Right ventricle myocardium inferior (tissue), 1 donor: ENCODE results near the gene AGMO. TPM values are rescaled to one million over a fixed set of nuclear protein-coding genes. Genes with fewer than 3 reads are reported as not detected.
A peak's percentile ranks its signal among the peaks of the same experiment; 100 is the strongest.

Experiments used
- ATAC-seq: fragments of 200-7000 bp; cut with Tn5 transposase; one replicate; pipeline ENCODE4 v1.9.1; 2020; ENCODE audit warnings: mild to moderate bottlenecking, moderate library complexity
- DNase-seq: peaks from one replicate; pipeline ENCODE4 v3.0.0; 2021; ENCODE audit errors: missing footprints
- intact Hi-C: fragments of 100-400 bp; cut with DNase I; formaldehyde crosslinking; loops from one replicate; pipeline ENCODE4 v1.11.0; 2022
- long read RNA-seq: library from polyadenylated mRNA; unstranded; transcript quantifications from one replicate; pipeline ENCODE4 v2.0.0, GENCODE V29; 2021
- total RNA-seq: library from RNA; stranded (reverse); fragmentation: NEBNext Ultra II Directional; extraction: Animal tissue kit (Norgen Biotek cat#: 25700); gene quantifications from one replicate; pipeline ENCODE4 v1.2.1, GENCODE V29; 2021
- donor health status: DM: no; HTN: yes; CAD: no; lungs with severe emphysema.

Gene AGMO
- 0.16 TPM for total RNA-seq
- long read RNA-seq = 0 reads

GRCh38 chr7:15561835-15562234 is at the start of gene AGMO:
AGMO (minus strand) TSS chr7:15562015.
- DNase-seq (peak; percentile 76), ATAC-seq (peak; percentile 81)
- intact Hi-C loops = no loop called here

GRCh38 chr7:15610503-15610902 is 48.7 kb upstream of the AGMO start:
- no peak for DNase-seq
- ATAC-seq = no peak
- intact Hi-C loops = no loop called here

GRCh38 chr7:15609287-15609686 is 47.5 kb upstream of the AGMO start:
- intact Hi-C loops = no loop called here
- ATAC-seq = no peak

GRCh38 chr7:15607529-15608210 is 45.9 kb upstream of the AGMO start:
- intact Hi-C loops = no loop called here
- DNase-seq = no peak
- ATAC-seq = no peak

More at GRCh38 chr7:15609287-15609686, 47.5 kb upstream of the AGMO start:
- no peak for DNase-seq

GRCh38 chr7:15606561-15606960 is 44.7 kb upstream of the AGMO start:
- intact Hi-C loops = no loop called here
- DNase-seq (no peak), ATAC-seq (no peak)

GRCh38 chr7:15604166-15604565 is 42.4 kb upstream of the AGMO start:
- ATAC-seq = no peak
- intact Hi-C loops = no loop called here
- DNase-seq = no peak

GRCh38 chr7:15603124-15603523 is 41.3 kb upstream of the AGMO start:
- ATAC-seq (no peak), DNase-seq (no peak)
- intact Hi-C loops = no loop called here

- ATAC-seq (no peak), DNase-seq (no peak)
- intact Hi-C loops = no loop called here
These were observed 40.4 kb upstream of the AGMO start for GRCh38 chr7:15602236-15602635.

GRCh38 chr7:15601175-15601574 is 39.4 kb upstream of the AGMO start:
- DNase-seq (no peak), ATAC-seq (no peak)
- intact Hi-C loops = no loop called here

- no peak for ATAC-seq
- DNase-seq = no peak
- intact Hi-C loops = no loop called here
These were observed 38.5 kb upstream of the AGMO start for GRCh38 chr7:15600298-15600697.

GRCh38 chr7:15594461-15594860 is 32.6 kb upstream of the AGMO start:
- ATAC-seq (no peak), DNase-seq (no peak)
- intact Hi-C loops = no loop called here

- no peak for ATAC-seq
- intact Hi-C loops = no loop called here
These were observed 31.6 kb upstream of the AGMO start for GRCh38 chr7:15593382-15593781.

GRCh38 chr7:15586266-15586665 is 24.5 kb upstream of the AGMO start:
- intact Hi-C loops = no loop called here
- DNase-seq (no peak), ATAC-seq (no peak)

More at GRCh38 chr7:15593382-15593781, 31.6 kb upstream of the AGMO start:
- no peak for DNase-seq

- DNase-seq (no peak), ATAC-seq (no peak)
- intact Hi-C loops = no loop called here
These were observed 22.8 kb upstream of the AGMO start for GRCh38 chr7:15584575-15584974.

GRCh38 chr7:15582773-15583172 is 21.0 kb upstream of the AGMO start:
- ATAC-seq = no peak
- intact Hi-C loops = no loop called here

GRCh38 chr7:15581352-15581951 is 19.6 kb upstream of the AGMO start:
- intact Hi-C loops = no loop called here

More at GRCh38 chr7:15582773-15583172, 21.0 kb upstream of the AGMO start:
- DNase-seq = no peak

GRCh38 chr7:15580604-15581351 is 19.0 kb upstream of the AGMO start:
- intact Hi-C loops = no loop called here
- ATAC-seq = no peak
- no peak for DNase-seq

More at GRCh38 chr7:15581352-15581951, 19.6 kb upstream of the AGMO start:
- no peak for ATAC-seq
- no peak for DNase-seq

- ATAC-seq = no peak
- intact Hi-C loops = no loop called here
- DNase-seq = no peak
These were observed 15.8 kb upstream of the AGMO start for GRCh38 chr7:15577600-15577999.

- ATAC-seq = no peak
- intact Hi-C loops = no loop called here
- no peak for DNase-seq
These were observed 9.6 kb upstream of the AGMO start for GRCh38 chr7:15571301-15571878.

GRCh38 chr7:15567652-15568051 is 5.8 kb upstream of the AGMO start:
- DNase-seq (no peak), ATAC-seq (no peak)
- intact Hi-C loops = no loop called here
